HFF-Myc (cell line): Measurements from ENCODE around the gene MPP3.

ENCODE experiments used
- DNase-seq: peaks from one replicate; pipeline ENCODE4 v3.0.0-alpha.2; 2011; ENCODE audit warnings: low read depth; ENCODE audit errors: extremely low read depth
- H3K4me3 ChIP-seq: replicated peaks from 2 replicates; pipeline ENCODE4 v1.5.1; 2011; ENCODE audit warnings: low read depth, mild to moderate bottlenecking, control low read depth, low read length
- CTCF ChIP-seq: IDR thresholded peaks from 2 replicates; pipeline ENCODE4 v1.5.1; 2012; ENCODE audit warnings: mild to moderate bottlenecking, low read depth, low read length, control low read depth; ENCODE audit errors: missing control alignments

The MPP3 gene

GRCh38 chr17:43854498-43854897 is 21.6 kb upstream of the MPP3 start:
- H3K4me3 ChIP-seq, result no peak overlapping the region
- no peak for TF ChIP-seq CTCF
- DNase-seq, result no peak

DNA sequence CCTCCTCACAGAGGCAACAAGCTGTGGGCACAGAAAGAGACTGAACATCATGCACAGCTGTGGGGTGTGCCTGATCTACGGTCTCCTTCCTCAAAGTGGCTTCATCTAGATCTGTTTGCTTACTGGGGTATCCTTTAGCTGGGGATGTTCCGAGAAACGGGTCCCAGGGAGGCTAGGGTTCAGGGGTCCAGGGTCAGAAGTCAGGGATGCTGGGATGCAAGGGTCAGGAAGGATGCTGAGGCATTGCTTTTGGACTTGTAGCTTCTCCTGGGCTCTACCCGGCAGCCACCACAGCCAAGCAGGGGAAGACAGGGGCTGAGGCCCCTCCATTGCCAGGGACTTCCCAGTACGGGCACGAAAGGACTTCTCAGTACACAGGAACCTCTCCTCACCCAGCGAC is 20.6 kb upstream of the MPP3 start:
- TF ChIP-seq CTCF, result no peak
- H3K4me3 ChIP-seq, result no peak overlapping the region
- DNase-seq, result no peak

GRCh38 chr17:43852571-43852970 is 19.6 kb upstream of the MPP3 start:
- no peak overlapping the region for H3K4me3 ChIP-seq
- no peak for DNase-seq
- TF ChIP-seq CTCF, result no peak

DNA sequence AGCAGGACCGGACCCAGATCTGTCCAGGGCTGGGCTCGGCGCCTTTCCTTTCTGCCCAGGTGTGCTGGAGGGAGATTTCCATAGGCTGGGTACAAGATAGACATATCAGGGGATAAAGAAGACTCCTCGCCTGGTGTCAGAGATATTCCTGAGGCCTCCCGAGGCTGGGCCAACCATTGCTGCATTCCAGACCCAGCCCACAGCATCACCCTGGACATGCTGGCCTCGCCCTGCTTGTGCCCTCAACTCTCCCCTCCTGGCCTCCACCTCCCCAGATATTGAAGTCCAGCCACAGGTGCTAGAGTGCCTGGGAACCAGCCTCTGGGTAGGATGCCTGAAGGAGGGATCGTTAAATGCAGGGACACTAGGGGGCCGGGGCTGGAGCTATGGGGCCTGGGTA is 16.2 kb upstream of the MPP3 start:
- no peak for TF ChIP-seq CTCF
- DNase-seq, result no peak
- H3K4me3 ChIP-seq, result no peak overlapping the region

DNA sequence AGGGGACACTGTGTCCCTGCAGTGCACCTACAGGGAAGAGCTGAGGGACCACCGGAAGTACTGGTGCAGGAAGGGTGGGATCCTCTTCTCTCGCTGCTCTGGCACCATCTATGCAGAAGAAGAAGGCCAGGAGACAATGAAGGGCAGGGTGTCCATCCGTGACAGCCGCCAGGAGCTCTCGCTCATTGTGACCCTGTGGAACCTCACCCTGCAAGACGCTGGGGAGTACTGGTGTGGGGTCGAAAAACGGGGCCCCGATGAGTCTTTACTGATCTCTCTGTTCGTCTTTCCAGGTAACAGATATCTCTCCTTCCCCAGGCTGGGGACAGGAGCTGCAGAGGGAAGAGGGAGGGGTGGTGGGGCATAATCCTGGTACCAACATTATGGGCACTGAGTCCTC is 15.7 kb upstream of the MPP3 start:
- no peak for TF ChIP-seq CTCF
- no peak overlapping the region for H3K4me3 ChIP-seq
- no peak for DNase-seq

- no peak for TF ChIP-seq CTCF
- DNase-seq, result no peak
- no peak within 1 kb of the TSS for H3K4me3 ChIP-seq
Observed at GRCh38 chr17:43846963-43847371, 14.0 kb upstream of the MPP3 start, which contains the start of gene CD300LG. CD300LG (plus strand) TSS chr17:43847176; CDS start chr17:43847217, 41 bp downstream.

DNA sequence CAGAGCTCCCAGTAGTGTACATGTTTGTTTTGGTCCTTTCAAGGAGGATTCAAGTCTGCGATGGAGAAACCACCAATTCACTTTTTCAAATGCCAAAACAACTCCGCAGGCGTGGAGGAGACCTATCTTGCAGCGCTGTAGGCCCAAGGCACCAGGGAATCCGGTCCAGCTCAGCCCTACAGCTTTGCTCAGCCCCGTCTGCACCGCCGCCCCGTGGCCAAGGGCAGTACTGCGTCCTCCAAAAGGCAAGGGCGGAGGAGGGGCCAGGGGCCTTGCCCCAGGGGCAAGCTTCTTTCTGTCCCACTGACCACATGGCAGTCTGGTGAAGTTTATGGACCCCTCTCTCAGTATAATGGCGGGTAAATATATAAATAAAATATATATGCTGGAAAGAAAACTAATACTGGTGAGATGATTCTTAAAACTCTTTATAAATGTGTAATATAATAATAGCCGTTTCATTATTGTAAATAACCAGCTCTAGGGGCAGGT is 13.3 kb upstream of the MPP3 start:
- H3K4me3 ChIP-seq, result no peak overlapping the region
- TF ChIP-seq CTCF, result peak; percentile 99
- peak; percentile 17 for DNase-seq
